ENCODE results near the gene CFAP221. TPM values are rescaled to one million over a fixed set of nuclear protein-coding genes. Genes with fewer than 3 reads are reported as not detected.

The CFAP221 gene
- total and polyA plus RNA-seq, 2 donors (not counting 3 experiments of a cell fraction or from before 2014, with no cell fraction given), result 0.06 TPM; not detected in 1

DNA sequence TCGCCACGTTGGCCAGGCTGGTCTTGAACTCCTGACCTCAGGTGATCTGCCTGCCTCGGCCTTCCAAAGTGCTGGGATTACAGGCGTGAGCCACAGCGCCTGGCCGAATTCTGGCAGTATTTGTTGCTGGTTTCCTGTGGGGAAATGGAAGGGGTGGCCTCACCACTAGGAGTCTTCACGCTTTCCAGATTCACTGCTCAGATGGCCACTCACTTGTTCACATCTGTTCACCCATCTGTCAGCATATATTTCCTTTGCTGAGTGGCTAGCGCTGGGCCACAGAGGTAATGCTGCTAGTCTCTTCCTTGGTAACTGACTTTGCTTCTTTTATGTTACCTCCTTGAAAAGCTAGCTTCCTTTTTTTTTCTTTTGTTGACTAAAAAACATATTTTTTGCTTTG, 162.0 kb downstream of the CFAP221 start:
- ChIA-PET CTCF (interaction anchor here (0.6 to 7.7 kb wide), 3 partner anchors 47 to 469 kb away, joined by 3 to 111 read pairs (median 10); no protein-coding TSS in a partner anchor), POLR2A (no interaction called here)
- Histone ChIP-seq H3K9me1 (replicated peaks; ENCODE audit: control insufficient read depth, extremely low read depth, insufficient read depth, low read length) (no peaks in the 10 kb centered on the region), H3K9ac (replicated peaks; ENCODE audit: extremely low read depth, insufficient read depth, low read length) (no peak overlapping the region), H3K4me2 (ENCODE audit: insufficient read depth, low read length) (no peak overlapping the region), H3K36me3 (ENCODE audit: control insufficient read depth in 2 of 2, extremely low read depth in 1 of 2, insufficient read depth in 2 of 2, low read length in 2 of 2) (no peaks in the 10 kb centered on the region), H3K27ac (ENCODE audit: insufficient read depth, low read depth, low read length) (no peak overlapping the region), H3K79me2 (ENCODE audit: control insufficient read depth, insufficient read depth, low read length) (no peaks in the 10 kb centered on the region), H3K9me3 (replicated peaks; ENCODE audit: control insufficient read depth, insufficient read depth, low read length) (no peaks in the 10 kb centered on the region), H2AFZ (ENCODE audit: low read depth, low read length) (no peak overlapping the region), H3K27me3 (ENCODE audit: control insufficient read depth in 2 of 2, insufficient read depth in 2 of 2, low read length in 2 of 2) (no peaks in the 10 kb centered on the region), H4K20me1 (replicated peaks; ENCODE audit: control insufficient read depth, extremely low read depth, insufficient read depth, low read length) (no peaks in the 10 kb centered on the region), H3K4me1 (ENCODE audit: control insufficient read depth, extremely low read depth, insufficient read depth, low read length) (no peaks in the 10 kb centered on the region), H3K4me3 (replicated peaks in 1 of 3; ENCODE audit: insufficient read depth in 1 of 3, low read depth in 1 of 3, low read length in 3 of 3) (no peak overlapping the region)
- no peak for FAIRE-seq
- BruUV-seq (replicated peaks), result no TSS peak
- TF ChIP-seq FOS (IDR thresholded peaks at IDR 0.05; ENCODE audit: borderline replicate concordance, insufficient read depth, low read length) (no peak), MAX (IDR thresholded peaks at IDR 0.05; ENCODE audit: insufficient read depth, insufficient read length) (no peak), EZH2 (IDR thresholded peaks at IDR 0.05; ENCODE audit: borderline replicate concordance, low read depth, low read length, severe bottlenecking) (no peak)
- TF ChIP-seq, protein P1, sequence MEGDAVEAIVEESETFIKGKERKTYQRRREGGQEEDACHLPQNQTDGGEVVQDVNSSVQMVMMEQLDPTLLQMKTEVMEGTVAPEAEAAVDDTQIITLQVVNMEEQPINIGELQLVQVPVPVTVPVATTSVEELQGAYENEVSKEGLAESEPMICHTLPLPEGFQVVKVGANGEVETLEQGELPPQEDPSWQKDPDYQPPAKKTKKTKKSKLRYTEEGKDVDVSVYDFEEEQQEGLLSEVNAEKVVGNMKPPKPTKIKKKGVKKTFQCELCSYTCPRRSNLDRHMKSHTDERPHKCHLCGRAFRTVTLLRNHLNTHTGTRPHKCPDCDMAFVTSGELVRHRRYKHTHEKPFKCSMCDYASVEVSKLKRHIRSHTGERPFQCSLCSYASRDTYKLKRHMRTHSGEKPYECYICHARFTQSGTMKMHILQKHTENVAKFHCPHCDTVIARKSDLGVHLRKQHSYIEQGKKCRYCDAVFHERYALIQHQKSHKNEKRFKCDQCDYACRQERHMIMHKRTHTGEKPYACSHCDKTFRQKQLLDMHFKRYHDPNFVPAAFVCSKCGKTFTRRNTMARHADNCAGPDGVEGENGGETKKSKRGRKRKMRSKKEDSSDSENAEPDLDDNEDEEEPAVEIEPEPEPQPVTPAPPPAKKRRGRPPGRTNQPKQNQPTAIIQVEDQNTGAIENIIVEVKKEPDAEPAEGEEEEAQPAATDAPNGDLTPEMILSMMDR (IDR thresholded peaks at IDR 0.05; ENCODE audit: extremely low read depth in 1 of 2, insufficient read depth in 1 of 2, low read depth in 1 of 2, low read length in 2 of 2), result peak in 1 of 2 donors; percentile 21
- intact Hi-C loops (cut with micrococcal nuclease) (no loop called here), dilution Hi-C loops (cut with MboI; ENCODE audit: extremely low pct_ligation_motif_present, low sequenced_read_pairs) (no loop called here)
- DNase-seq (ENCODE audit: low read depth, low spot score), result peak; percentile 19

Other genes with a start within 250 kb of the CFAP221 start
- 12.0 and 12.1 TPM in 2 replicates for gene C2orf76, start 177.6 kb upstream of the CFAP221 start, total RNA-seq
- gene C2orf76, start 177.6 kb upstream of the CFAP221 start, polyA plus RNA-seq, result 6.0 and 7.4 TPM in 2 replicates
- gene DBI, start 177.5 kb upstream of the CFAP221 start, total RNA-seq, result 214 and 245 TPM in 2 replicates
- 190 and 233 TPM in 2 replicates for gene DBI, start 177.5 kb upstream of the CFAP221 start, polyA plus RNA-seq
- gene TMEM37, start 112.6 kb upstream of the CFAP221 start, total RNA-seq, result 2.9 and 3.5 TPM in 2 replicates
- gene TMEM37, start 112.6 kb upstream of the CFAP221 start, polyA plus RNA-seq, result 13.6 and 16.2 TPM in 2 replicates
- not detected in 2 replicates for gene SCTR, start 20.0 kb upstream of the CFAP221 start, total RNA-seq
- gene SCTR, start 20.0 kb upstream of the CFAP221 start, polyA plus RNA-seq, result not detected in 2 replicates
- 9.8 and 11.5 TPM in 2 replicates for gene TMEM177, start 134.8 kb downstream of the CFAP221 start, total RNA-seq
- 20.2 and 25.8 TPM in 2 replicates for gene TMEM177, start 134.8 kb downstream of the CFAP221 start, polyA plus RNA-seq
- gene PTPN4, start 215.5 kb downstream of the CFAP221 start, total RNA-seq, result 26.1 and 29.6 TPM in 2 replicates
- 3.5 and 6.8 TPM in 2 replicates for gene PTPN4, start 215.5 kb downstream of the CFAP221 start, polyA plus RNA-seq

Measured in endothelial cell of umbilical vein (primary cell).